Mucosa of descending colon (tissue), 3 donors: ENCODE results near the gene MYL12A. TPM values are rescaled to one million over a fixed set of nuclear protein-coding genes. Genes with fewer than 3 reads are reported as not detected.
A peak's percentile ranks its signal among the peaks of the same experiment; 100 is the strongest.

Source experiments
- ATAC-seq: fragments of 200-7000 bp; cut with Tn5 transposase; one replicate; pipeline ENCODE4 v1.9.1; 2020; ENCODE audit warnings: mild to moderate bottlenecking, moderate library complexity
- DNase-seq, 3 donors: peaks; one replicate each; pipeline ENCODE4 v3.0.0-alpha.2; 2020
- H3K36me3 ChIP-seq: fragments of 200-600 bp; one replicate; pipeline ENCODE4 v1.8.0; 2021; ENCODE audit warnings: low read depth, mild to moderate bottlenecking
- H3K4me1 ChIP-seq: fragments of 200-600 bp; one replicate; pipeline ENCODE4 v1.8.0; 2021; ENCODE audit warnings: low read depth, mild to moderate bottlenecking
- H3K4me3 ChIP-seq: fragments of 200-600 bp; one replicate; pipeline ENCODE4 v1.8.0; 2021; ENCODE audit warnings: mild to moderate bottlenecking
- H3K9me3 ChIP-seq: fragments of 200-600 bp; one replicate; pipeline ENCODE4 v1.8.0; 2021; ENCODE audit warnings: mild to moderate bottlenecking
- intact Hi-C, 2 donors: fragments of 100-400 bp; cut with DNase I in 1 of 2; cut with micrococcal nuclease in 1 of 2; formaldehyde crosslinking; loops; one replicate each; pipeline versions ENCODE4 v1.11.0 to v1.11.1; 2022; cut with DNase I, micrococcal nuclease
- total RNA-seq, 3 donors: library from RNA; stranded (reverse); fragmentation: NEBNext Ultra II Directional in 2 of 3; extraction: Animal tissue kit (Norgen Biotek cat#: 25700) in 2 of 3; gene quantifications; one replicate each; pipeline versions ENCODE4 v1.2.1 to v1.2.4, GENCODE V29; 2021 to 2023
- TF ChIP-seq, protein P1 (sequence below): fragments of 200-600 bp; IDR thresholded peaks from one replicate; pipeline ENCODE4 v1.8.0; 2022; ENCODE audit warnings: antibody characterized with exemption, mild to moderate bottlenecking
- donor health status: DM: no; HTN: no; CAD: no; lungs with moderate emphysema.
- donor health status: DM: no; HTN: no; CAD: no.
- donor health status: DM: no; HTN: yes; CAD: no.

MYL12A gene
- total RNA-seq, 3 donors from 2014 or later: 345 to 588 (median 550) TPM

DNA sequence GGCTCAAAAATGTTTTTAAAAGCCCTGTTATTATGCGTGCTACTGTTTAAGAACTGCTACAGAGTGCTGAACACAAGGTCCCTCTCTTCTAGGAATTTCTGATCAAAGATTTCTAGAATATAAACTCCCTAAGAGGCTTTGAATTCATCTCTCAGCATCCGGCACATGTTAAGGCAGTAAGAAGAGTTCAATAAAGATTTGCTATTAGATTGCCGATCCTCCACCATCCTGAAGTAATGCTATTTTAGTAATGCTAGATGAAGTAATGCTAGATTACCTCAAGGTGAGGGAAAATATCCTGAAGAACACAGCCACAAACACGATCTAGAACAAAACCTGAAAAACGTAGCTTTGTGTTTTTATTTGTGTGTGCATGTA, 13.4 kb downstream of the MYL12A start:
- Histone ChIP-seq H3K4me1 (peaks cover 34% of the 10 kb centered on the region), H3K36me3 (peaks cover 4% of the 10 kb centered on the region), H3K9me3 (no peaks in the 10 kb centered on the region), H3K4me3 (peak overlapping the region; percentile 82)
- intact Hi-C loops: loop anchor here in 1 of 2 donors (10.0 kb wide), 1 partner anchor 334 kb away; no protein-coding TSS in a partner anchor
- TF ChIP-seq, protein P1, sequence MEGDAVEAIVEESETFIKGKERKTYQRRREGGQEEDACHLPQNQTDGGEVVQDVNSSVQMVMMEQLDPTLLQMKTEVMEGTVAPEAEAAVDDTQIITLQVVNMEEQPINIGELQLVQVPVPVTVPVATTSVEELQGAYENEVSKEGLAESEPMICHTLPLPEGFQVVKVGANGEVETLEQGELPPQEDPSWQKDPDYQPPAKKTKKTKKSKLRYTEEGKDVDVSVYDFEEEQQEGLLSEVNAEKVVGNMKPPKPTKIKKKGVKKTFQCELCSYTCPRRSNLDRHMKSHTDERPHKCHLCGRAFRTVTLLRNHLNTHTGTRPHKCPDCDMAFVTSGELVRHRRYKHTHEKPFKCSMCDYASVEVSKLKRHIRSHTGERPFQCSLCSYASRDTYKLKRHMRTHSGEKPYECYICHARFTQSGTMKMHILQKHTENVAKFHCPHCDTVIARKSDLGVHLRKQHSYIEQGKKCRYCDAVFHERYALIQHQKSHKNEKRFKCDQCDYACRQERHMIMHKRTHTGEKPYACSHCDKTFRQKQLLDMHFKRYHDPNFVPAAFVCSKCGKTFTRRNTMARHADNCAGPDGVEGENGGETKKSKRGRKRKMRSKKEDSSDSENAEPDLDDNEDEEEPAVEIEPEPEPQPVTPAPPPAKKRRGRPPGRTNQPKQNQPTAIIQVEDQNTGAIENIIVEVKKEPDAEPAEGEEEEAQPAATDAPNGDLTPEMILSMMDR: no peak
- DNase-seq: no peak
- ATAC-seq: no peak

DNA sequence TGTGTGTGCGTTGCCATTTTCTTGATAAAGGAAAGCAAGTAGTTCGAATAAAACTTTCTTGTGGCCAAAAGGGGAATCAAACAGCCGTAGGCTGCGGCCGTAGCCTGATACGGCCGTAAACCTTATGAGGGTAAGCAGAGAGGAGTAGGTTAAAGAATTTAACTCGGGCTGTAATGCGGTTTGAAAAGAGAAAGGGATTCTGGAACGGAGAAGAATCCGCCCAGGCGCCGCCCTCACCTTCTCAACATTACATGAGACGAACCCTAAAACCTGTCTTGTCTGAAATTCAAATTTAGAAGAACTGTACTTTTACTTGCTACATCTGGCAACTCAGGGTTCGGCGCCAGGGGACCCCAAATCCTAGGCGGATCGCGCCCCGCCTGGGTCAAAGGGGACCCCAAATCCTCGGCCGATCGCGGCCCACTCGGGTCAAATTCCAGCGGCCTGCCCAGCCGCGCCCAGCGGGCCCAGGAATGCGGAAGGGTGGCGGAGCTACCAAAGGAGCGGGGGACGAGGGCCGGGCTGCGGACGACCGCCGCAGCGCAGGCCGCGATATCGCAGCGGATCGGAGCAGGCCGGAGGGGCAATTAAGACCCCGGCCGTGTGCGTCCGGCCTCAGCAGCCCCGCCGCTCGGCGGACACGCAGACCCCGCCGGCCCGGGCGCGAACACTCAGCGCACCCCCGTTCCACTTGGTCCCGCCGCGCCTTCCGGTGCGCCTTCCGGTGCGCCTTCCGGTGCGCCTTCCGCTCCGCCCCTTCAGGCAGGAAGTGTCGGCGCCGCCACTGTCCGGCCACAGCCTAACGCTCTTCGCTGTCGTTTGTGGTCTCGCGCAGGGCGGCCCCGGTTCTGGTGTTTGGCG, 14.0 kb downstream of the MYL12A start, which contains the start of gene MYL12B:
Gene MYL12B, plus strand, starts transcription at position 761 of the 861 bp plus-strand sequence. CDS start 10,766 bp downstream, outside the sequence.
- intact Hi-C loops: loop anchor here in 1 of 2 donors (10.0 kb wide), 1 partner anchor 333 kb away; no protein-coding TSS in a partner anchor
- ATAC-seq: peak; percentile 92
- Histone ChIP-seq H3K36me3 (peaks cover 4% of the 10 kb centered on the region), H3K4me3 (peak within 1 kb of the TSS; percentile 82), H3K4me1 (peaks cover 38% of the 10 kb centered on the region), H3K9me3 (no peaks in the 10 kb centered on the region)
- DNase-seq: peak; percentile 91 to 93 (median 92)
- TF ChIP-seq, protein P1: no peak

GRCh38 chr18:3262234-3263131, 14.9 kb downstream of the MYL12A start:
- H3K4me1 ChIP-seq: peaks cover 47% of the 10 kb centered on the region
- intact Hi-C loops: loop anchor here in 1 of 2 donors (10.0 kb wide), 1 partner anchor 332 kb away; no protein-coding TSS in a partner anchor
- TF ChIP-seq, protein P1: no peak
- H3K4me3 ChIP-seq: peak overlapping the region; percentile 82
- H3K9me3 ChIP-seq: no peaks in the 10 kb centered on the region
- DNase-seq (peak in 2 of 3 donors; percentile 45 to 67), ATAC-seq (peak; percentile 60)
- H3K36me3 ChIP-seq: no peaks in the 10 kb centered on the region

DNA sequence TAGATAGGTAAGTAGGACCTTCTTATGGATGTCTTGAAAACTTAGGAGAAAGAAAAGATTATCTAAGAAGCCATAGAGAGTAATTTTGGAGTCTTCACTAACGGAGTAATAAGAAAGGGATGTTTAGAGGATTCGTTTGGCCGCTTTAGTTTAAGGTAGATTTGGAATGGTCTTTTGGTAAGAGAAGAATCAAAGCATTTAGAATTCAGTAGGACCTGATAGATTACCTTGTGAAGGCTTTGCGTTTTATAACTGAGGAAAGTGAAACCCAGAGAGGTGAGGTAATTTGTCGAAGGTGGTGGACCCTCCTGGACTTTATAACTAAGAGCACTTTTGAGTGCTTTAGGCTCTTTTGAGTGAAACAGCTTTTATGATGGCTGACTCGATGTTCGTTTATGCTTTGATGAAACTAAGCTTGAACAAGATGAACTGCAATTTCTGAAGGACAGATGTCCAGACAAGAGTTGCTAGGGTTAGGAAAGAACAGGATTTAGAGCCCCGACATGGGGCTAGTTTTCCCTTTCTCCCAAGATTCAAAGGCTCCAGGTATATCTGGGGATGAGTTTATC, 15.6 kb downstream of the MYL12A start:
- intact Hi-C loops: loop anchor here in 1 of 2 donors (10.0 kb wide), 1 partner anchor 332 kb away; no protein-coding TSS in a partner anchor
- H3K4me1 ChIP-seq: peaks cover 54% of the 10 kb centered on the region

More for the DNA sequence above, 15.6 kb downstream of the MYL12A start:
- Histone ChIP-seq H3K9me3 (no peaks in the 10 kb centered on the region), H3K4me3 (peak overlapping the region; percentile 82), H3K36me3 (no peaks in the 10 kb centered on the region)
- ATAC-seq: no peak
- DNase-seq: no peak
- TF ChIP-seq, protein P1: no peak
